Calu3 (cell line): Measurements from ENCODE around the gene ADGRL2. TPM values are rescaled to one million over a fixed set of nuclear protein-coding genes. Genes with fewer than 3 reads are reported as not detected.

Experiments
- BruUV-seq: library from RNA; stranded (reverse); fragments of 400-500 nt; replicated peaks from 2 replicates; lab custom pipeline; 2021; lab: Mats Ljungman, UMichigan
- CTCF ChIA-PET: fragments of 300-600 bp; sonication (Branson Sonifier 250); formaldehyde crosslinking; loops from one replicate; lab custom pipeline; 2022; ENCODE audit warnings: antibody characterized with exemption; lab: Charles Lee
- DNase-seq: peaks from one replicate; pipeline ENCODE4 v3.0.0; 2022
- H3K27ac Mint-ChIP-seq: one replicate; pipeline ENCODE4 v1.8.0; 2022; ENCODE audit warnings: mixed read lengths; ENCODE audit not compliant: unreplicated experiment
- H3K27me3 Mint-ChIP-seq: one replicate; pipeline ENCODE4 v1.8.0; 2022; ENCODE audit warnings: mixed read lengths; ENCODE audit not compliant: unreplicated experiment
- H3K36me3 Mint-ChIP-seq: one replicate; pipeline ENCODE4 v1.8.0; 2022; ENCODE audit warnings: mild to moderate bottlenecking, moderate library complexity, mixed read lengths; ENCODE audit not compliant: insufficient read depth, unreplicated experiment
- H3K4me1 Mint-ChIP-seq: one replicate; pipeline ENCODE4 v1.8.0; 2022; ENCODE audit warnings: mild to moderate bottlenecking, low read depth, mixed read lengths; ENCODE audit not compliant: unreplicated experiment
- H3K4me3 Mint-ChIP-seq: one replicate; pipeline ENCODE4 v1.8.0; 2022; ENCODE audit warnings: mild to moderate bottlenecking, low read depth, moderate library complexity, mixed read lengths; ENCODE audit not compliant: unreplicated experiment
- H3K9me3 Mint-ChIP-seq: one replicate; pipeline ENCODE4 v1.8.0; 2022; ENCODE audit warnings: low read depth, mixed read lengths; ENCODE audit not compliant: unreplicated experiment
- CTCF ChIP-seq: fragments of 200-600 bp; IDR thresholded peaks from one replicate; pipeline ENCODE4 v1.8.0; 2022; ENCODE audit warnings: antibody characterized with exemption; ENCODE audit not compliant: unreplicated experiment
- intact Hi-C: fragments of 100-400 bp; cut with micrococcal nuclease; formaldehyde crosslinking; loops from one replicate; pipeline ENCODE4 v1.10.0; 2022; ENCODE audit not compliant: unreplicated experiment
- total RNA-seq: library from RNA; stranded (reverse); gene quantifications from 2 replicates; pipeline ENCODE4 v1.2.3, GENCODE V29; 2022

ADGRL2 gene
- total RNA-seq, 1 experiment from 2014 or later, result 72.3 TPM

- CTCF ChIA-PET, result no interaction called here
- no peak for DNase-seq
Observed at GRCh38 chr1:81949421-81949820, 148.7 kb downstream of the ADGRL2 start.

GRCh38 chr1:81950037-81950436, 149.3 kb downstream of the ADGRL2 start:
- CTCF ChIA-PET, result no interaction called here
- no peak overlapping the region for H3K27ac Mint-ChIP-seq
- peaks cover 8% of the 10 kb centered on the region for H3K36me3 Mint-ChIP-seq
- intact Hi-C loops, result no loop called here
- no peaks in the 10 kb centered on the region for H3K27me3 Mint-ChIP-seq
- DNase-seq, result no peak
- H3K4me3 Mint-ChIP-seq, result no peak overlapping the region
- H3K9me3 Mint-ChIP-seq, result no peaks in the 10 kb centered on the region
- H3K4me1 Mint-ChIP-seq, result no peaks in the 10 kb centered on the region
- TF ChIP-seq CTCF, result no peak
- BruUV-seq, result no TSS peak

More at GRCh38 chr1:81949421-81949820, 148.7 kb downstream of the ADGRL2 start:
- intact Hi-C loops, result no loop called here
- H3K4me1 Mint-ChIP-seq, result no peaks in the 10 kb centered on the region
- no peak overlapping the region for H3K27ac Mint-ChIP-seq
- TF ChIP-seq CTCF, result no peak
- no peaks in the 10 kb centered on the region for H3K9me3 Mint-ChIP-seq
- no peak overlapping the region for H3K4me3 Mint-ChIP-seq
- peaks cover 8% of the 10 kb centered on the region for H3K36me3 Mint-ChIP-seq
- BruUV-seq, result no TSS peak
- no peaks in the 10 kb centered on the region for H3K27me3 Mint-ChIP-seq

- no peak for DNase-seq
- BruUV-seq, result no TSS peak
Observed at GRCh38 chr1:81950591-81951244, 150.0 kb downstream of the ADGRL2 start.

GRCh38 chr1:81954534-81955020, 153.8 kb downstream of the ADGRL2 start:
- BruUV-seq, result no TSS peak
- CTCF ChIA-PET, result interaction anchor here (0.7 kb wide), 1 partner anchor 378 kb away, joined by 3 read pairs; no protein-coding TSS in a partner anchor
- no peak for DNase-seq
- Mint-ChIP-seq H3K4me3 (no peak overlapping the region), H3K27ac (no peak overlapping the region), H3K27me3 (no peaks in the 10 kb centered on the region), H3K4me1 (no peaks in the 10 kb centered on the region), H3K9me3 (no peaks in the 10 kb centered on the region), H3K36me3 (peaks cover 16% of the 10 kb centered on the region)
- intact Hi-C loops, result no loop called here
- TF ChIP-seq CTCF, result no peak

More at GRCh38 chr1:81950591-81951244, 150.0 kb downstream of the ADGRL2 start:
- no peak for TF ChIP-seq CTCF
- Mint-ChIP-seq H3K36me3 (peaks cover 8% of the 10 kb centered on the region), H3K27ac (no peak overlapping the region), H3K27me3 (no peaks in the 10 kb centered on the region), H3K4me1 (no peaks in the 10 kb centered on the region), H3K9me3 (no peaks in the 10 kb centered on the region), H3K4me3 (no peak overlapping the region)
- CTCF ChIA-PET, result no interaction called here
- intact Hi-C loops, result no loop called here
